ENCODE results near the gene PBXIP1. TPM values are rescaled to one million over a fixed set of nuclear protein-coding genes. Genes with fewer than 3 reads are reported as not detected.
A peak's percentile ranks its signal among the peaks of the same experiment; 100 is the strongest.

The PBXIP1 gene
- total and polyA plus RNA-seq, 2 of the 13 experiments (the other 11 are each of a cell fraction or from before 2014, with no cell fraction given): 16.3 to 31.9 TPM

DNA sequence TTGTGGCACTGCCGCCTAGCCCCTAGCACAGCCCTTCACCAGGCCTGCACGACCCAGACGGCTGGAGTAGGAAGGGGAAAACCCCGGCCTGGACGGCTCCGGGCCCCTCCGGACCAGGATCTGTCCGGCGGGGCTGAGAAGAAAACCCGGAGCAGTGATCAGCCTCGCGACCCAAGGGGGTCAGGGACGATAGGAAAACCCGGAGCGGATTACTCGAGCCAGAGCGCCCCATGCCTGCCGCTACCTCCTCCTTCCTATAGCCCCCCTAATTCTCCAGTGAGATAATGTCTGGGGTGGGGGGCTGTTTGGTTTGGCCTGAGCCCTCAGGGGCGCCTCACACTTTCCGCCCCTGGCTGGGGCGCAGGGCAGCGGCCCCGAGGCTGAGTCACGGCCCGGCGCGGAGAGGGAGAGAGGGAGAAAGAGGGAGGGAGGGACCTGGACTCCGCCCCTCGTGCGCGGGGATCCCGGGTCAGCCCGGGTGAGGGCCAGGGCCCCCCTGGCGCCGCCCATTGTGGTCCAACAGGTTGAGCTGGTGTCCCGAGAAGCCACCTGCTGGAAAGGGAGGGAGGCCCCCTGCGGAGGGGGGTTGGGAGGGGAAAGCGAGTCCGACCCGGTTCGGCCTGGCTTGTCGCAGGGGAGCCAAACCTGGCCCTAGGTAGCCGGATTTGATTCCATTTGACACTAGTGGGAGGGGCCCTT is 45.0 kb upstream of the PBXIP1 start (continued):
- TF ChIP-seq, protein P1, sequence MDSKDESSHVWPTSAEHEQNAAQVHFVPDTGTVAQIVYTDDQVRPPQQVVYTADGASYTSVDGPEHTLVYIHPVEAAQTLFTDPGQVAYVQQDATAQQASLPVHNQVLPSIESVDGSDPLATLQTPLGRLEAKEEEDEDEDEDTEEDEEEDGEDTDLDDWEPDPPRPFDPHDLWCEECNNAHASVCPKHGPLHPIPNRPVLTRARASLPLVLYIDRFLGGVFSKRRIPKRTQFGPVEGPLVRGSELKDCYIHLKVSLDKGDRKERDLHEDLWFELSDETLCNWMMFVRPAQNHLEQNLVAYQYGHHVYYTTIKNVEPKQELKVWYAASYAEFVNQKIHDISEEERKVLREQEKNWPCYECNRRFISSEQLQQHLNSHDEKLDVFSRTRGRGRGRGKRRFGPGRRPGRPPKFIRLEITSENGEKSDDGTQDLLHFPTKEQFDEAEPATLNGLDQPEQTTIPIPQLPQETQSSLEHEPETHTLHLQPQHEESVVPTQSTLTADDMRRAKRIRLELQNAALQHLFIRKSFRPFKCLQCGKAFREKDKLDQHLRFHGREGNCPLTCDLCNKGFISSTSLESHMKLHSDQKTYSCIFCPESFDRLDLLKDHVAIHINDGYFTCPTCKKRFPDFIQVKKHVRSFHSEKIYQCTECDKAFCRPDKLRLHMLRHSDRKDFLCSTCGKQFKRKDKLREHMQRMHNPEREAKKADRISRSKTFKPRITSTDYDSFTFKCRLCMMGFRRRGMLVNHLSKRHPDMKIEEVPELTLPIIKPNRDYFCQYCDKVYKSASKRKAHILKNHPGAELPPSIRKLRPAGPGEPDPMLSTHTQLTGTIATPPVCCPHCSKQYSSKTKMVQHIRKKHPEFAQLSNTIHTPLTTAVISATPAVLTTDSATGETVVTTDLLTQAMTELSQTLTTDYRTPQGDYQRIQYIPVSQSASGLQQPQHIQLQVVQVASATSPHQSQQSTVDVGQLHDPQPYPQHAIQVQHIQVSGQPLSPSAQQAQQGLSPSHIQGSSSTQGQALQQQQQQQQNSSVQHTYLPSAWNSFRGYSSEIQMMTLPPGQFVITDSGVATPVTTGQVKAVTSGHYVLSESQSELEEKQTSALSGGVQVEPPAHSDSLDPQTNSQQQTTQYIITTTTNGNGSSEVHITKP (CRISPR knock-in tag; IDR thresholded peaks at IDR 0.05; ENCODE audit: low read depth): peak; percentile 84
- peak; percentile 47 for TF ChIP-seq TMF1 (CRISPR knock-in tag; IDR thresholded peaks at IDR 0.05; ENCODE audit: low read depth)
- TF ChIP-seq, protein P2, sequence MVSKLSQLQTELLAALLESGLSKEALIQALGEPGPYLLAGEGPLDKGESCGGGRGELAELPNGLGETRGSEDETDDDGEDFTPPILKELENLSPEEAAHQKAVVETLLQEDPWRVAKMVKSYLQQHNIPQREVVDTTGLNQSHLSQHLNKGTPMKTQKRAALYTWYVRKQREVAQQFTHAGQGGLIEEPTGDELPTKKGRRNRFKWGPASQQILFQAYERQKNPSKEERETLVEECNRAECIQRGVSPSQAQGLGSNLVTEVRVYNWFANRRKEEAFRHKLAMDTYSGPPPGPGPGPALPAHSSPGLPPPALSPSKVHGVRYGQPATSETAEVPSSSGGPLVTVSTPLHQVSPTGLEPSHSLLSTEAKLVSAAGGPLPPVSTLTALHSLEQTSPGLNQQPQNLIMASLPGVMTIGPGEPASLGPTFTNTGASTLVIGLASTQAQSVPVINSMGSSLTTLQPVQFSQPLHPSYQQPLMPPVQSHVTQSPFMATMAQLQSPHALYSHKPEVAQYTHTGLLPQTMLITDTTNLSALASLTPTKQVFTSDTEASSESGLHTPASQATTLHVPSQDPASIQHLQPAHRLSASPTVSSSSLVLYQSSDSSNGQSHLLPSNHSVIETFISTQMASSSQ (IDR thresholded peaks at IDR 0.05; ENCODE audit: low read depth): no peak
- TF ChIP-seq, protein P2 (CRISPR knock-in tag; IDR thresholded peaks at IDR 0.05; ENCODE audit: borderline replicate concordance): no peak
- peak; percentile 98 for TF ChIP-seq NCOA1 (CRISPR knock-in tag; IDR thresholded peaks at IDR 0.05)
- peak; percentile 70 for TF ChIP-seq HDAC2 (CRISPR knock-in tag; IDR thresholded peaks at IDR 0.05)
- TF ChIP-seq, protein P3, sequence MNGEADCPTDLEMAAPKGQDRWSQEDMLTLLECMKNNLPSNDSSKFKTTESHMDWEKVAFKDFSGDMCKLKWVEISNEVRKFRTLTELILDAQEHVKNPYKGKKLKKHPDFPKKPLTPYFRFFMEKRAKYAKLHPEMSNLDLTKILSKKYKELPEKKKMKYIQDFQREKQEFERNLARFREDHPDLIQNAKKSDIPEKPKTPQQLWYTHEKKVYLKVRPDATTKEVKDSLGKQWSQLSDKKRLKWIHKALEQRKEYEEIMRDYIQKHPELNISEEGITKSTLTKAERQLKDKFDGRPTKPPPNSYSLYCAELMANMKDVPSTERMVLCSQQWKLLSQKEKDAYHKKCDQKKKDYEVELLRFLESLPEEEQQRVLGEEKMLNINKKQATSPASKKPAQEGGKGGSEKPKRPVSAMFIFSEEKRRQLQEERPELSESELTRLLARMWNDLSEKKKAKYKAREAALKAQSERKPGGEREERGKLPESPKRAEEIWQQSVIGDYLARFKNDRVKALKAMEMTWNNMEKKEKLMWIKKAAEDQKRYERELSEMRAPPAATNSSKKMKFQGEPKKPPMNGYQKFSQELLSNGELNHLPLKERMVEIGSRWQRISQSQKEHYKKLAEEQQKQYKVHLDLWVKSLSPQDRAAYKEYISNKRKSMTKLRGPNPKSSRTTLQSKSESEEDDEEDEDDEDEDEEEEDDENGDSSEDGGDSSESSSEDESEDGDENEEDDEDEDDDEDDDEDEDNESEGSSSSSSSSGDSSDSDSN (CRISPR knock-in tag; IDR thresholded peaks at IDR 0.05): peak; percentile 72
- TF ChIP-seq, protein P4, sequence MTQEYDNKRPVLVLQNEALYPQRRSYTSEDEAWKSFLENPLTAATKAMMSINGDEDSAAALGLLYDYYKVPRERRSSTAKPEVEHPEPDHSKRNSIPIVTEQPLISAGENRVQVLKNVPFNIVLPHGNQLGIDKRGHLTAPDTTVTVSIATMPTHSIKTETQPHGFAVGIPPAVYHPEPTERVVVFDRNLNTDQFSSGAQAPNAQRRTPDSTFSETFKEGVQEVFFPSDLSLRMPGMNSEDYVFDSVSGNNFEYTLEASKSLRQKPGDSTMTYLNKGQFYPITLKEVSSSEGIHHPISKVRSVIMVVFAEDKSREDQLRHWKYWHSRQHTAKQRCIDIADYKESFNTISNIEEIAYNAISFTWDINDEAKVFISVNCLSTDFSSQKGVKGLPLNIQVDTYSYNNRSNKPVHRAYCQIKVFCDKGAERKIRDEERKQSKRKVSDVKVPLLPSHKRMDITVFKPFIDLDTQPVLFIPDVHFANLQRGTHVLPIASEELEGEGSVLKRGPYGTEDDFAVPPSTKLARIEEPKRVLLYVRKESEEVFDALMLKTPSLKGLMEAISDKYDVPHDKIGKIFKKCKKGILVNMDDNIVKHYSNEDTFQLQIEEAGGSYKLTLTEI (CRISPR knock-in tag; conservative IDR thresholded peaks at IDR 0.05): no peak
- TF ChIP-seq NR2F1 (CRISPR knock-in tag; IDR thresholded peaks at IDR 0.05): peak; percentile 53 to 86; a peak in 3 of 4 replicates
- peak; percentile 68; the same call in 1 of the 2 replicates for TF ChIP-seq ZNF816 (CRISPR knock-in tag; IDR thresholded peaks at IDR 0.05; ENCODE audit: borderline replicate concordance)
- TF ChIP-seq ZNF839 (CRISPR knock-in tag; IDR thresholded peaks at IDR 0.05; ENCODE audit: borderline replicate concordance): 0 out of 2 replicates have a peak, but pooled peaks have one; percentile 56
- TF ChIP-seq, protein P5, sequence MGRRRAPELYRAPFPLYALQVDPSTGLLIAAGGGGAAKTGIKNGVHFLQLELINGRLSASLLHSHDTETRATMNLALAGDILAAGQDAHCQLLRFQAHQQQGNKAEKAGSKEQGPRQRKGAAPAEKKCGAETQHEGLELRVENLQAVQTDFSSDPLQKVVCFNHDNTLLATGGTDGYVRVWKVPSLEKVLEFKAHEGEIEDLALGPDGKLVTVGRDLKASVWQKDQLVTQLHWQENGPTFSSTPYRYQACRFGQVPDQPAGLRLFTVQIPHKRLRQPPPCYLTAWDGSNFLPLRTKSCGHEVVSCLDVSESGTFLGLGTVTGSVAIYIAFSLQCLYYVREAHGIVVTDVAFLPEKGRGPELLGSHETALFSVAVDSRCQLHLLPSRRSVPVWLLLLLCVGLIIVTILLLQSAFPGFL (CRISPR knock-in tag; IDR thresholded peaks at IDR 0.05): no peak
- TF ChIP-seq GTF2F1 (IDR thresholded peaks at IDR 0.05; ENCODE audit: low read length): 0 out of 2 replicates have a peak, but pooled peaks have one; percentile 27
- TF ChIP-seq CAMTA2 (CRISPR knock-in tag; IDR thresholded peaks at IDR 0.05; ENCODE audit: borderline replicate concordance): peak; percentile 82
- TF ChIP-seq RARA (CRISPR knock-in tag; IDR thresholded peaks at IDR 0.05): peak; percentile 77
